IMR-90 (cell line): ENCODE results near the gene LCNL1.

Experiments used
- MXI1 ChIP-seq: IDR thresholded peaks from 2 replicates; pipeline ENCODE4 v1.6.1; 2012; ENCODE audit warnings: low read depth, mild to moderate bottlenecking, low read length, moderate library complexity, borderline replicate concordance
- RFX5 ChIP-seq: IDR thresholded peaks from 2 replicates; pipeline ENCODE4 v1.8.0; 2012; ENCODE audit warnings: low read depth, mild to moderate bottlenecking, low read length, moderate library complexity
- TF ChIP-seq, protein P1 (sequence below): conservative IDR thresholded peaks from 2 replicates; pipeline ENCODE4 v1.5.1; 2012; ENCODE audit warnings: mild to moderate bottlenecking, low read depth, low read length, improper control_type of control experiment

DNA sequence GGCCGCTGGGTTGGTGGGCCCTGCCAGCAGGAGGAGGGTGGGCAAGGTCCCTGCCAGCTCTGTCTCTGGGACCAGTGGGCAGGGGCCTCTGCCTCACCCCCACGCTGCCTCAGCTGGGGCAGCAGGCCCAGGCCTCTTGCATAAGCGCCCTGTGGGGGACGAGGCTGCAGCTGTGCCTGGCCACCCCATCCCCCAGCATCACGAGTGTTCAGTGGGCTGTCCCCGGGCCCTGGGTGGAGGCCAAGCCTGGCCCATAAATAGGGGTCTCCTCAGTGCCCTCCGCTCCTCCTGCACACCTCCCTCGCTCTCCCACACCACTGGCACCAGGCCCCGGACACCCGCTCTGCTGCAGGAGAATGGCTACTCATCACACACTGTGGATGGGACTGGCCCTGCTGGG lies 5.6 kb upstream of the LCNL1 start, which contains the start of gene PTGDS:
- TF ChIP-seq MXI1 (no peak), RFX5 (no peak)
- TF ChIP-seq, protein P1, sequence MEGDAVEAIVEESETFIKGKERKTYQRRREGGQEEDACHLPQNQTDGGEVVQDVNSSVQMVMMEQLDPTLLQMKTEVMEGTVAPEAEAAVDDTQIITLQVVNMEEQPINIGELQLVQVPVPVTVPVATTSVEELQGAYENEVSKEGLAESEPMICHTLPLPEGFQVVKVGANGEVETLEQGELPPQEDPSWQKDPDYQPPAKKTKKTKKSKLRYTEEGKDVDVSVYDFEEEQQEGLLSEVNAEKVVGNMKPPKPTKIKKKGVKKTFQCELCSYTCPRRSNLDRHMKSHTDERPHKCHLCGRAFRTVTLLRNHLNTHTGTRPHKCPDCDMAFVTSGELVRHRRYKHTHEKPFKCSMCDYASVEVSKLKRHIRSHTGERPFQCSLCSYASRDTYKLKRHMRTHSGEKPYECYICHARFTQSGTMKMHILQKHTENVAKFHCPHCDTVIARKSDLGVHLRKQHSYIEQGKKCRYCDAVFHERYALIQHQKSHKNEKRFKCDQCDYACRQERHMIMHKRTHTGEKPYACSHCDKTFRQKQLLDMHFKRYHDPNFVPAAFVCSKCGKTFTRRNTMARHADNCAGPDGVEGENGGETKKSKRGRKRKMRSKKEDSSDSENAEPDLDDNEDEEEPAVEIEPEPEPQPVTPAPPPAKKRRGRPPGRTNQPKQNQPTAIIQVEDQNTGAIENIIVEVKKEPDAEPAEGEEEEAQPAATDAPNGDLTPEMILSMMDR: no peak
